B cell (primary cell): ENCODE results near the gene EFEMP1. TPM values are rescaled to one million over a fixed set of nuclear protein-coding genes. Genes with fewer than 3 reads are reported as not detected.

Source experiments
- ATAC-seq: fragments of 200-7000 bp; cut with Tn5 transposase; one replicate; pipeline ENCODE4 v1.10.0; 2021; ENCODE audit warnings: low read depth, mild to moderate bottlenecking, moderate number of reproducible peaks, moderate library complexity
- CTCF ChIA-PET: fragments of 350-600 bp; sonication (Branson Sonifier 250); formaldehyde crosslinking; loops from one replicate; lab custom pipeline; 2021; ENCODE audit warnings: antibody characterized with exemption, inconsistent platforms; lab: Charles Lee
- POLR2A ChIA-PET: fragments of 350-600 bp; sonication (Branson Sonifier 250); formaldehyde crosslinking; loops from one replicate; lab custom pipeline; 2021; ENCODE audit warnings: antibody characterized with exemption; lab: Charles Lee
- DNase-seq: peaks from one replicate; pipeline ENCODE4 v3.0.0; 2013
- H2AFZ ChIP-seq: 2 replicates; pipeline ENCODE4 v1.6.1; 2012; ENCODE audit warnings: mild to moderate bottlenecking, low read depth, low read length; ENCODE audit not compliant: insufficient read depth, poor library complexity, severe bottlenecking
- H3K27ac ChIP-seq, 2 donors: 1 replicate in 1 of 2; 2 replicates in 1 of 2; pipeline ENCODE4 v1.5.1; 2012 to 2013; ENCODE audit warnings: low read length in 2 of 2, mild to moderate bottlenecking in 2 of 2, moderate library complexity in 1 of 2
- H3K27me3 ChIP-seq, 4 experiments: fragments of 200-600 bp in 1 of 4; sonication (generic) in 1 of 4; replicated peaks in 1 of 4; 1 replicate in 2 of 4; 2 replicates in 2 of 4; pipeline versions ENCODE4 v1.6.1 to v1.7.0; 2013 to 2016; ENCODE audit warnings: low read length in 3 of 4, mild to moderate bottlenecking in 2 of 4, mixed read lengths in 1 of 4, moderate library complexity in 1 of 4; ENCODE audit not compliant: insufficient read depth in 4 of 4, control insufficient read depth in 3 of 4; ENCODE audit errors: control extremely low read depth in 1 of 4
- H3K36me3 ChIP-seq, 2 experiments: replicated peaks in 1 of 2; 1 replicate in 1 of 2; 2 replicates in 1 of 2; pipeline versions ENCODE4 v1.6.1 to v1.7.1; 2013; ENCODE audit warnings: low read length in 1 of 2; ENCODE audit not compliant: insufficient read depth in 2 of 2, control insufficient read depth in 1 of 2; ENCODE audit errors: control extremely low read depth in 1 of 2, extremely low read depth in 1 of 2
- H3K4me1 ChIP-seq, 2 donors: fragments of 200-600 bp in 1 of 2; sonication (generic) in 1 of 2; 1 replicate in 1 of 2; 2 replicates in 1 of 2; pipeline versions ENCODE4 v1.5.1 to v1.6.1; 2013 to 2017; ENCODE audit warnings: low read length in 2 of 2; ENCODE audit not compliant: control insufficient read depth in 2 of 2, insufficient read depth in 2 of 2
- H3K4me2 ChIP-seq: replicated peaks from 2 replicates; pipeline ENCODE3; 2012; ENCODE audit warnings: mild to moderate bottlenecking, low read depth, low read length; ENCODE audit not compliant: poor library complexity, severe bottlenecking
- H3K4me3 ChIP-seq, 5 experiments: fragments of 200-600 bp in 1 of 5; sonication (generic) in 1 of 5; 1 replicate in 3 of 5; 2 replicates in 2 of 5; pipeline versions ENCODE4 v1.5.1 to v1.7.0; 2011 to 2016; ENCODE audit warnings: low read length in 4 of 5, mild to moderate bottlenecking in 4 of 5, low read depth in 2 of 5, control low read depth in 1 of 5, moderate library complexity in 1 of 5; ENCODE audit not compliant: insufficient read depth in 1 of 5; ENCODE audit errors: control extremely low read depth in 1 of 5, extremely low read depth in 1 of 5
- H3K79me2 ChIP-seq: fragments of 200-600 bp; sonication (generic); one replicate; pipeline ENCODE4 v1.6.0; 2016; ENCODE audit warnings: low read length; ENCODE audit not compliant: control insufficient read depth, insufficient read depth
- H3K9ac ChIP-seq: fragments of 200-600 bp; sonication (generic); 2 replicates; pipeline ENCODE4 v1.6.1; 2017; ENCODE audit warnings: mild to moderate bottlenecking, low read length, moderate library complexity
- H3K9me3 ChIP-seq, 3 donors: one replicate each; pipeline versions ENCODE4 v1.6.1 to v1.7.1; 2013; ENCODE audit warnings: low read length in 2 of 3; ENCODE audit not compliant: control insufficient read depth in 2 of 3, insufficient read depth in 1 of 3; ENCODE audit errors: control extremely low read depth in 1 of 3
- H4K20me1 ChIP-seq: 2 replicates; pipeline ENCODE4 v1.6.0; 2012; ENCODE audit warnings: mild to moderate bottlenecking, low read length; ENCODE audit not compliant: insufficient read depth, control insufficient read depth, poor library complexity, severe bottlenecking
- H3K27ac Mint-ChIP-seq: one replicate; pipeline ENCODE4 v1.8.0; 2021; ENCODE audit warnings: mixed read lengths
- H3K27me3 Mint-ChIP-seq: one replicate; pipeline ENCODE4 v1.8.0; 2021; ENCODE audit warnings: mixed read lengths
- H3K4me1 Mint-ChIP-seq: one replicate; pipeline ENCODE4 v1.8.0; 2021; ENCODE audit warnings: mixed read lengths
- H3K4me3 Mint-ChIP-seq: one replicate; pipeline ENCODE4 v1.8.0; 2021; ENCODE audit warnings: mixed read lengths
- H3K9me3 Mint-ChIP-seq: one replicate; pipeline ENCODE4 v1.8.0; 2022; ENCODE audit warnings: mixed read lengths; ENCODE audit not compliant: insufficient read depth
- EZH2 ChIP-seq: IDR thresholded peaks from 2 replicates; pipeline ENCODE4 v1.6.1; 2012; ENCODE audit warnings: borderline replicate concordance, low read depth, mild to moderate bottlenecking, moderate library complexity, low read length; ENCODE audit not compliant: insufficient read depth, poor library complexity, severe bottlenecking
- WGBS: methylation state at CpG from one replicate; pipeline ENCODE4 v1.1.5; 2013; ENCODE audit warnings: missing lambda C conversion rate; ENCODE audit not compliant: insufficient coverage; 5-methylcytosine and 5-hydroxymethylcytosine counted together
- intact Hi-C: fragments of 100-400 bp; cut with micrococcal nuclease; formaldehyde crosslinking; loops from one replicate; pipeline ENCODE4 v1.10.0; 2022
- polyA plus RNA-seq: library from polyadenylated mRNA; depleted of rRNA; stranded (reverse); fragments of >200 nt; gene quantifications from 2 replicates; pipeline ENCODE4 v1.2.3, GENCODE V29; 2012
- total RNA-seq, 2 donors: library from RNA; stranded (reverse); fragments of 120-200 nt in 1 of 2; gene quantifications; 1 replicate in 1 of 2; 2 replicates in 1 of 2; pipeline versions ENCODE4 v1.2.3 to v1.2.4, GENCODE V29; 2013 to 2022
- TF ChIP-seq, protein P1 (sequence below): fragments of 200-600 bp; IDR thresholded peaks from one replicate; pipeline ENCODE4 v1.8.0; 2022; ENCODE audit warnings: antibody characterized with exemption, mild to moderate bottlenecking

The EFEMP1 gene
- total and polyA plus RNA-seq, 2 donors (not counting 1 experiment from before 2014, with no cell fraction given) = not detected

DNA sequence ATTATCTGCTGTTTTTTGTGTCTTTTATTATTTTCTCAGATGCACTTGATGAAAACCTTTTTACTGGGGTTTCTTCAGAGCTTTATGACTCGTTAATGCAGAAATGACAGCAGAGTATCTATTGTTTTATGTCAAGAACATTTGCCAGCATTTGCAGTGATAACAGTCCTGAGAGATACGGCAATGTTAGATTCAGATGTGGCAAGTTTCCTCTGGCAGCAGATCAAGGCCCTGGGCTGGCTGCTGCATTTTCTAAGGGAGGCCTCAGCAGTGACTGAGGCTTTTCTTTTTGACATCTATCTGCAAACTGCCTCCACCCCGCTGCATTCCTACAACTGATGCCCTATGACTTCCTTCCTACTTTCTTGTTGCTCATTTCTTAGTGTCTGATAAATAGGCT lies 40.2 kb downstream of the EFEMP1 start:
- Histone ChIP-seq H3K27me3 (no peaks in the 10 kb centered on the region), H3K9me3 (no peaks in the 10 kb centered on the region), H4K20me1 (no peaks in the 10 kb centered on the region), H3K4me1 (no peaks in the 10 kb centered on the region), H3K4me2 (no peak overlapping the region), H3K9ac (no peak overlapping the region), H2AFZ (no peak overlapping the region), H3K27ac (no peak overlapping the region), H3K79me2 (no peaks in the 10 kb centered on the region), H3K4me3 (no peak overlapping the region), H3K36me3 (no peaks in the 10 kb centered on the region)
- no peaks in the 10 kb centered on the region for H3K9me3 Mint-ChIP-seq
- DNase-seq (no peak), ATAC-seq (no peak)
- H3K4me3 Mint-ChIP-seq = no peak overlapping the region
- H3K27me3 Mint-ChIP-seq = peaks cover 13% of the 10 kb centered on the region
- CTCF ChIA-PET = no interaction called here
- H3K4me1 Mint-ChIP-seq = no peaks in the 10 kb centered on the region
- no peak overlapping the region for H3K27ac Mint-ChIP-seq
- no peak for TF ChIP-seq EZH2
- TF ChIP-seq, protein P1, sequence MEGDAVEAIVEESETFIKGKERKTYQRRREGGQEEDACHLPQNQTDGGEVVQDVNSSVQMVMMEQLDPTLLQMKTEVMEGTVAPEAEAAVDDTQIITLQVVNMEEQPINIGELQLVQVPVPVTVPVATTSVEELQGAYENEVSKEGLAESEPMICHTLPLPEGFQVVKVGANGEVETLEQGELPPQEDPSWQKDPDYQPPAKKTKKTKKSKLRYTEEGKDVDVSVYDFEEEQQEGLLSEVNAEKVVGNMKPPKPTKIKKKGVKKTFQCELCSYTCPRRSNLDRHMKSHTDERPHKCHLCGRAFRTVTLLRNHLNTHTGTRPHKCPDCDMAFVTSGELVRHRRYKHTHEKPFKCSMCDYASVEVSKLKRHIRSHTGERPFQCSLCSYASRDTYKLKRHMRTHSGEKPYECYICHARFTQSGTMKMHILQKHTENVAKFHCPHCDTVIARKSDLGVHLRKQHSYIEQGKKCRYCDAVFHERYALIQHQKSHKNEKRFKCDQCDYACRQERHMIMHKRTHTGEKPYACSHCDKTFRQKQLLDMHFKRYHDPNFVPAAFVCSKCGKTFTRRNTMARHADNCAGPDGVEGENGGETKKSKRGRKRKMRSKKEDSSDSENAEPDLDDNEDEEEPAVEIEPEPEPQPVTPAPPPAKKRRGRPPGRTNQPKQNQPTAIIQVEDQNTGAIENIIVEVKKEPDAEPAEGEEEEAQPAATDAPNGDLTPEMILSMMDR = no peak
- POLR2A ChIA-PET = no interaction called here
- WGBS = 71% methylated on average over 2 of the region's 3 CpGs
- intact Hi-C loops = no loop called here

DNA sequence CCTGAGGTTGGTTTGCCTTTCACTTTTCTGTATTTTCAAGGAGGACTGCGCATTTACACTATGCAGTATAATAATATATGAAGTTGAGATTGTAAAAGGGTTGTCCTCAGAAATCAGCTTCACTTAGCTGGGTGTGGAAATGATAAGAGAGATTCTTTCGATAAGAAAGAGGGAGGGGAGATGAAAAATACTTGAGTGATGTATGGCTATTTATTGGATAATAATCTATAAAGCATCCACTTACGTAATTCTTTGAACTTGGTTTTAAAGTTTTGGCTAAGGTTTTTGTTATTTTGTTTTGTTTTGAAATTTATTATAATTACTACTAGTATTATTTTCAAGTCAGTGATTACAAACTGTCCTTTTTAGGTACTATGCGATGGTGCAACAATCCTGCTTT lies 40.6 kb downstream of the EFEMP1 start:
- H3K79me2 ChIP-seq = no peaks in the 10 kb centered on the region
- Mint-ChIP-seq H3K4me1 (no peaks in the 10 kb centered on the region), H3K4me3 (no peak overlapping the region), H3K27ac (no peak overlapping the region), H3K9me3 (no peaks in the 10 kb centered on the region), H3K27me3 (peaks cover 13% of the 10 kb centered on the region)
- TF ChIP-seq EZH2 = no peak
- TF ChIP-seq, protein P1 = no peak
- no peak for DNase-seq
- ATAC-seq = no peak
- H3K27ac ChIP-seq = no peak overlapping the region
- intact Hi-C loops = no loop called here
- no peak overlapping the region for H2AFZ ChIP-seq
- no peak overlapping the region for H3K4me2 ChIP-seq
- POLR2A ChIA-PET = no interaction called here
- H3K36me3 ChIP-seq = no peaks in the 10 kb centered on the region
- H3K4me1 ChIP-seq = no peaks in the 10 kb centered on the region
- H3K27me3 ChIP-seq = no peaks in the 10 kb centered on the region
- H3K9me3 ChIP-seq = no peaks in the 10 kb centered on the region
- H3K9ac ChIP-seq = no peak overlapping the region
- WGBS = no CpG with 5 or more reads among the region's 4 CpGs
- CTCF ChIA-PET = no interaction called here
- no peaks in the 10 kb centered on the region for H4K20me1 ChIP-seq
- H3K4me3 ChIP-seq = no peak overlapping the region
